Retina (tissue), 1 donor: ENCODE measurements around the gene SORCS3.

Experiments used
- DNase-seq: peaks from one replicate; pipeline ENCODE4 v3.0.0-alpha.2; 2016

The SORCS3 gene

GRCh38 chr10:104780165-104780564 is 139.1 kb downstream of the SORCS3 start:
- DNase-seq, result no peak

- DNase-seq, result no peak
Observed at GRCh38 chr10:104780946-104781595, 140.0 kb downstream of the SORCS3 start.

GRCh38 chr10:104784452-104784851 is 143.4 kb downstream of the SORCS3 start:
- DNase-seq, result no peak

- DNase-seq, result no peak
Observed at GRCh38 chr10:104791471-104791870, 150.4 kb downstream of the SORCS3 start.

GRCh38 chr10:104795411-104795810 is 154.3 kb downstream of the SORCS3 start:
- no peak for DNase-seq

GRCh38 chr10:104796823-104797222 is 155.7 kb downstream of the SORCS3 start:
- no peak for DNase-seq

- no peak for DNase-seq
Observed at GRCh38 chr10:104802941-104803340, 161.9 kb downstream of the SORCS3 start.

- no peak for DNase-seq
Observed at GRCh38 chr10:104804880-104805279, 163.8 kb downstream of the SORCS3 start.

- DNase-seq, result no peak
Observed at GRCh38 chr10:104806801-104807200, 165.7 kb downstream of the SORCS3 start.

- DNase-seq, result no peak
Observed at GRCh38 chr10:104807581-104808310, 166.7 kb downstream of the SORCS3 start.

- no peak for DNase-seq
Observed at GRCh38 chr10:104809288-104810090, 168.4 kb downstream of the SORCS3 start.

- no peak for DNase-seq
Observed at GRCh38 chr10:104811166-104811565, 170.1 kb downstream of the SORCS3 start.

- no peak for DNase-seq
Observed at GRCh38 chr10:104816501-104816900, 175.4 kb downstream of the SORCS3 start.

GRCh38 chr10:104819731-104820130 is 178.6 kb downstream of the SORCS3 start:
- DNase-seq, result no peak

- no peak for DNase-seq
Observed at GRCh38 chr10:104822088-104822487, 181.0 kb downstream of the SORCS3 start.

- DNase-seq, result peak; percentile 39
Observed at GRCh38 chr10:104824380-104825006, 183.4 kb downstream of the SORCS3 start.

- DNase-seq, result no peak
Observed at GRCh38 chr10:104831272-104831671, 190.2 kb downstream of the SORCS3 start.

- no peak for DNase-seq
Observed at GRCh38 chr10:104834580-104834979, 193.5 kb downstream of the SORCS3 start.

- DNase-seq, result no peak
Observed at GRCh38 chr10:104835422-104835821, 194.3 kb downstream of the SORCS3 start.

GRCh38 chr10:104842704-104843103 is 201.6 kb downstream of the SORCS3 start:
- no peak for DNase-seq

GRCh38 chr10:104844073-104844472 is 203.0 kb downstream of the SORCS3 start:
- DNase-seq, result no peak

GRCh38 chr10:104850023-104850422 is 208.9 kb downstream of the SORCS3 start:
- no peak for DNase-seq

GRCh38 chr10:104867966-104868598 is 227.0 kb downstream of the SORCS3 start:
- peak; percentile 35 for DNase-seq
